Stimulated activated CD4-positive, alpha-beta T cell treated with anti-CD3 and anti-CD28 coated beads, TNF-alpha, amount 100 ng/mL, for 48 hours (primary cell): ENCODE results near the gene SYT6.

Experiments used
- DNase-seq, 3 donors: peaks; one replicate each; pipeline ENCODE4 v3.0.0-alpha.2; 2020; ENCODE audit warnings: low read depth in 3 of 3

Gene SYT6

GRCh38 chr1:114092186-114093062 is 61.2 kb downstream of the SYT6 start:
- DNase-seq = no peak

DNA sequence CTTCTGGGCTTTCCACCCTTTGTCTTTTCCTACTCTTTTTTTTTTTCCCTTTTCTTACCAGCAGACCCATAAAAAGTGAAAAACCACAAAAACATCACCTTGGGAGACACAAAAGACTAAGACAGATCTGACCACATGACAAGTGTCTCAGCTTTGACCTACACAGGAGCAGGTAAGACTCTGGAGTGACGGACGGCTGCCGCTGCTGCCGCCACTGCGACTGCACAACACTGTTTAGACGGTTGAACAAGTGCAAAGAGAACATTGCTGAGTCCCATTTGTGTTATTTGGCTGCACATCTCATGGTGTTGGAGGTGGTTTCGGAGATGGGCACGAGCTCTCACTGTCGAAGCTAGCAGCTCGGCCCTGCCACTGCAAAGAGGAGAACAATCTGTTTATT is 62.0 kb downstream of the SYT6 start:
- DNase-seq = no peak

DNA sequence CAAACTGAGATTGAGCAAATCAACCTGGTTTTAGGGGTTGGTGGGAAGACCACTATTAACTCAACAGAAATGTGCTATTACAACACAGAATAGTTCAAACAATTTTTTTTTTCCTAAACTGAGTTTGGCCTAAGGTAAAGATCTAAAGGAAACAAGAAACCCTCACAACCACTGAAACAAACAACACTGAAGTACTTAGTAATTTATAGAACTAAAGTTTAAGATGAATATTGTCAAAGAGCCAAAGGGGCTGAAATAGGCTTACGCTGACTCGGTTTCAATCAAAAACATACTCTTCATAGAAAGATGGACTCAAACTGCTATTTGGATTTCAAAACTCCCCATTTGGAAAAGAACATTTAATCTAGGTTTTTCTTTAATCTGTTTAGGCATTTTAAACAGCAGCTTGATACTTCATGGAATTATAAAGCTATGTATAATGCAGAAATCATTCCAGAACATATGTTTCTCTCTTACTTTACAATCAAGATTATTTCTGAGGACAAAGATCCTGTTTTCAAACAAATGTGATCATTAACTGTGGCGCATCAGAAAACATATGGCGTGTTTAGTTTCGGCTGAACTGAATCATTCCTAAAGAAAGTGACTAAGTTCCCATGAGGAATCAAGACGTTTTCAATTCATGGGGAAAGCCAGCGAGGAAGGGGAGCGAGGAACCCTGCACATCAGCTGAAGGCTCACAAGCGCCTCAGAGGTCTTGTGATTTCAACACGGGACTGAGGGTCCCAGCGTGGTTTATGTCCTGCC is 62.7 kb downstream of the SYT6 start:
- DNase-seq = no peak

DNA sequence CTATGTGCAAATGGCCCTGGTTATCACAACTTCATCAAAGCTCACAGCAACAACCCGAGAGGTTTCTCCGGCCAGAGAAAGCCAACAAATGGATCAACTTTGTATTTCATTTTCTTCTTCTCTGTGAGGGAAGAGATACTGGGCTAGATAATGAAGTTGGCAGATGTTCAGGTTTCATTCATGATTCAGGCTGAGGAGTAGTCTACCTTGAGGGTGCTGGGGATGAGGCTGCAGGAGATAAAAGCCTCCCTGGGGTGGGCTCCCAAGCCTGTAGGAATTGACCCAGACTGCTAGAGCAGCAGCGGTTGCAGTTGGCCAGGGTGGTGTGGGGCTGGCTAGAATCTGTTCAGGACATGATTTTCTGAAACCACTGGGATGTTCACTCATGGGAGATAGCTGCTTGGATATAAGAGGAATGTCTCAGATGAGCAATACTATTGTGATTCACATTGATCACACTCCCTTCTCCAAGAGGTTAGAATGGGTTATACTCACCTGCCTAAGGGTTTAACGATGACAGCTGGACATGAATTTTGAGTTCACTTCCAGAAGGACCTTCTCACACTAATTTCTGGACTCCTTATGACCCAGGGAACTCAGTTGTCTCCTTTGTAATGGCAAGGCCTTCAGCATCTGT is 64.0 kb downstream of the SYT6 start:
- no peak for DNase-seq

GRCh38 chr1:114088392-114089299 is 65.0 kb downstream of the SYT6 start:
- no peak for DNase-seq

DNA sequence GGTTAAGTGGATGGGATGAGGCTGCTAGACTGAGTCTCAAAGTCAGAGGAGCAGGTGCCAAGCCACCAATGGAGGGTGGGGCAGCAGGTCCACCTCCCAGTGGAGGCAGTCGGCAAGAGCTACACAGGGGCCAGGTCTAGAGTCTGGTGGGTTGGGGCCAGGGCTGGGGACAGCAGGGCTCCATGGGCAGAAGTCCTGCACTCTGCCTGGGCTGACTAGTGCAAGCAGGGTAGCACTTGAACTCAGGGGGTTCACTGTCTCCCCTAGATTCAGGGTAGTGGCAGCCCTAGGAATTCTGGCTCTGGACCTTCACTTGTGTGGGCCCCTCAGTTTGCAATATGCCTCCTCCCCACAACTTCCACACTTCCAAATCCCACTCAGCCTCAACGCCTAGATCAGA is 66.2 kb downstream of the SYT6 start:
- DNase-seq = no peak

DNA sequence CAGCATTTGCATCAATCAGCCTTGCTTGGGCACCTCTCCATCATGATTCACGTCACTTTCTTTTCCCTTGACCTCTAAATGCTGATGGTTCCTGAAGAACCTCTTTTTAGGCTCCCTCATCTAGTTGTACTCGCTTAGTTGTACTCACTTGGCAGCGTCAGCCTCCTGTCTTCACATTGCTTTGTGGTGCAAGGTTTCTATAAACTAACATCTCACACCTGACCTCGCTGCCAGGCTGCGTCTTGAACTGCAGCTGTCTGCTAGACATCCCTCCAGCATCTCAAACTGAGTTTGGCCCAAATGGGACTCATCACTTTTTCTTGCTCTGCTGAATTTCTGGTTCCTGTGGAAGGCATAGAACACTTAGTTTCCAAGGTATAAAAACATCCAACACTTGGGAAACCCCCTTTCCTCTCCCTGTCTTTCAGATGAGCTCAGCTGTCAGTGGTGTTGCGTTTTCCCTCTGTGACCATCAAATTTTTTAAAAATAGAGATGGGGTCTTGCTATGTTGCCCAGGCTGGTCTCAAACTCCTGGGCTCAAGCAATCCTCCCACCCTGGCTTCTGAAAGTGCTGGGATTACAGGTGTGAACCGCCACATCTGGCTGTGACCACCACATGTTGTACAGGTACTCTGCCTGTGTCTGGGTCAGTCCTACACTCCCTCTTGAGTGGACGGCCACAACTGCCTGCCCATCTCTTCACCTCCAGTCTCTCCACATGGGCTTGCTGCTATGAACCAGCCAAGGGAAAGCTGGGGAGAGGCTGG is 66.9 kb downstream of the SYT6 start:
- DNase-seq = no peak

- no peak for DNase-seq
Observed at GRCh38 chr1:114082867-114083585, 70.6 kb downstream of the SYT6 start.

DNA sequence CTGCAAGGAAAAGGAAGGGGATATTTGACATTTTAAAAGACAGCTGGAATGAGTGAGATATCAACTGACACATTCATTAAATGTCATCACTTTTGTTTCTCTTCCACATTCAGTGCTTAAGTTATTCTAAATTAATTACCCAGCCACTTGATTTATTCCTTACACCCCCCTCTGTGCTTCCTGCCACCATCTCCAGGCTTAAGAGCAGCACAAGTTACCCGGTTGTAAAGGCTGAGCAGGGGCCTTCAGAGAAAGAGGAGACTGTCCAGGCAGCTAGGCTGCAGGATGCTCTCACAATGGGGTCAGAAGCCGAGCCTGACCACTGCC is 71.4 kb downstream of the SYT6 start:
- DNase-seq = no peak

- DNase-seq = no peak
Observed at GRCh38 chr1:114081437-114082303, 72.0 kb downstream of the SYT6 start.

- DNase-seq = no peak
Observed at GRCh38 chr1:114080511-114081436, 72.9 kb downstream of the SYT6 start.

GRCh38 chr1:114079596-114080190 is 74.0 kb downstream of the SYT6 start:
- no peak for DNase-seq

DNA sequence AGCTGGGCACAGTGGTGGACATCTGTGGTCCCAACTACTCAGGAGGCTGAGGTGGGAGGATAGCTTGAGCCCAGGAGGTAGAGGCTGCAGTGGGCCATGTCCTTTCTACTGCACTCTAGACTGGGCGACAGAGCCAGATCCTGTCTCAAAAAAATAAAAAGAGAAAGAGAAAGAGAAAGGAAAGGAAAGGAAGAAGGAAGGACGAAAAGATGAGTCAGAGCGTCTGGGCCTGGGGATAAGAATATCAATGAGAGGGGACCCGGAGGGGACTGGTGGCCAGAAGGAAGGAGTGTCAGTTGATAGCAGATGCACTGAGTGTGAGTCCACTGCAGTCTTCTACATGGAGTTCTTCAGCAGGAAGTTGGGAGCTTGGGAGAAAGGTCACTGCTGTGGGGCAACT is 75.6 kb downstream of the SYT6 start:
- no peak for DNase-seq

DNA sequence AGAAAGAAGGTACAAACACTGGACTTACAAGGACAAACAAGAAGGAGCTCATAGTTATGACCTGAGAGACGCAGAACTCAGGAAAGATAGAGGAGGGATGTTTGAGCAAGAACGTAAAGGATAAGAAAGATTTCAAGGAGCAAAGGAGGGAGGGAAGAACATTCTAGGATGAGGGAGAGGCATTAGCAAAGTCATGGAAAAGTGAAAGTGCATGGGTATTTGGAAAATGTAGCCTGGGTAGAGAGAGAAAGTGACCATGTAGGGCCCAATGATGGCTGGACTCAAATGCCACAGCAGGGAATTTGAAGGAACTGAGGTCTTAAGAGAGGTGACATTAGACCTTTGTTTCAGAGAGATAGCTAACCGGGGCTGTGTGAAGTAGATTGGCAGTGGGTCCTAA is 76.5 kb downstream of the SYT6 start:
- no peak for DNase-seq

- no peak for DNase-seq
Observed at GRCh38 chr1:114076308-114076707, 77.4 kb downstream of the SYT6 start.

GRCh38 chr1:114075546-114076242 is 78.0 kb downstream of the SYT6 start:
- DNase-seq = no peak

DNA sequence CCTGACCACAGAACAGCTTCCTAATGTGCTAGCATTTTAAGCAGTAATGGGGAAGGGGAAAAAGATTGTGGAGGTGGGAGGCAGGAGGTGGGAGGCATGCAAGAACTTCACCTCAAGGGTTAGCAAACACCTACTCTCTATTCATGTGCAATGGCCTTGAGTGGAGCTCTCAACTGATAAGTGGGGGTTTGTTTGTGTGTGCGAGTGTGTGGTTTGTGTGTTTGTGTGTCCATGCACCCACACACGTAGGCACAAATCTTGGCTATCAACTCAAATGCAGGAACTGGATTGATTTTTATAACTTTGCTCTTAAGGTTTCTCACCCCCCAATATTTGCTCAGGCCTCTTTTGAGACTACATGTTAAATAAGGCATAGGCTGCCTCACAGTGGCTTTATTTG is 78.6 kb downstream of the SYT6 start:
- DNase-seq = no peak
